NCI-H446 (cell line): Measurements from ENCODE around the gene NPLOC4.

Experiments used
- DNase-seq, 2 experiments: peaks; one replicate each; lab custom pipeline; 2025; lab: John Stamatoyannopoulos, UW

The NPLOC4 gene

DNA sequence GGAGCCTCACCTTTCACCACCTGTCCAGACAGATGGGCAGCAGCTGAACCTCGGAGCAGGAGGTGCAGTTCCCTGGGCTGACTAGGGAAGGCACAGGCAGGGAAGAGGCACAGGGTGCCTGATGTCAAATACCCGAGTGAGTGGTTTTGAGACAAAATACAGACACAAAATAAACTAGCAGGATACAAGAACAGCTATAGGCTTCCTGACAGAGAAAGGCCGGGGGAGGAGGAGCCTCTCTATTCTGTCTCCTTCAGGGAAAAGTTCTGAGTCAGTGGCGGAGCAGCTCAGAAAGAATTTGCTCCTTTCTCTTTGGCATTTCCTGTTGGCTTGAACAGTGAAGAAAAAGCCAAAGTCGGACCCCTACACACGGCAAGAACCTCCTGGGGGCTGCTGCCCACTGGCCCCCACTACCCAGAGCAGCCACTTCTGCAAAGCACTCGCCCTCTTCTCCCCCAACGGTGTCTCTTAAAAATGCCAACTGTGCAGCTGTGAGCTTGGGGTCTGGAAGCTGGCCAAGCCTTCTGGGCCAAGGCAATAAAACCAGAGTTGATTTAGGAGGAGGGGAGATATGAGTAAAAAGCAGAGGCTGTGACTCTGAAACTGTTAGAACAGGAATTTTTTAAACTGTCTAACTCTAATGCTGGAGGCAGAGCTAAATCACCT lies 70.3 kb downstream of the NPLOC4 start:
- DNase-seq, result peak; percentile 51 to 82

DNA sequence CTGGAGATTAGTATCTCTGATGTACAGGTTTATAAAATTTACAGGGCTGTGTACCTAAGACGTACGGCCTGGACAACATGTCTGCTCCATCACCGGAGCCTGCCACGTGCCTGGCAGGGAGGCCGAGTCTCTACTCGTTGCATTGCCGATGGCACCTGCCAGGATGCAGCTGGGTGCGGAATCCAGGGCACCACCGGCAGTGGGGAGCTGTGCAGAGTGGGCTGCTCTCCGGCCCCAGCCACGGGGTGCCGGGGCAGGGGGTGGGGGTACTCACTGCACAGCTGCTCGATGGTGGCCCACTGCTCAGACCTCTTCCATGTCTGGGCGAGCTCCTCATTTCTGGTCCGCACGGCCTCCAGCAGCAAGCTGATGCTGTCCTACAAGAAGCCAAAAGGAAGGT lies 71.7 kb downstream of the NPLOC4 start:
- DNase-seq, result no peak

DNA sequence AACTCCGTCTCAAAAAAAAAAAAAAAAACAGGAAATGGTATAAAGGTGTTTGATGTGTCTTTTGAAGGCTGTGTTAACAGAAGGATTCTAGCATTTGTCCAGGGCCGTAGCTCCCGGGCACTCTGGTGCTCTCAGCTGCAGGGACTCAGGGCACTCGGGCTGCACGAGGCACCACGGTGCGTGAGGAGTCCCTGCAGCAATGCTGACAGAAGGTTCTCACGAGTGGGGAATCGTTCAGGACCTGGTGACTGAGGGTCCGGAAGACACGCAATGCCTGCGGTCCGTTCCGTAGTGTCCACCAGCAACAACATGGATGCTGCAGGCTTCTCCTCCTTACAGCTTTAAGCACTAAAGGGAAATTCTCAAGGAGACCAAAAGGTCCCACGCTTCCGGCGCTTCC lies 72.1 kb downstream of the NPLOC4 start:
- no peak for DNase-seq

DNA sequence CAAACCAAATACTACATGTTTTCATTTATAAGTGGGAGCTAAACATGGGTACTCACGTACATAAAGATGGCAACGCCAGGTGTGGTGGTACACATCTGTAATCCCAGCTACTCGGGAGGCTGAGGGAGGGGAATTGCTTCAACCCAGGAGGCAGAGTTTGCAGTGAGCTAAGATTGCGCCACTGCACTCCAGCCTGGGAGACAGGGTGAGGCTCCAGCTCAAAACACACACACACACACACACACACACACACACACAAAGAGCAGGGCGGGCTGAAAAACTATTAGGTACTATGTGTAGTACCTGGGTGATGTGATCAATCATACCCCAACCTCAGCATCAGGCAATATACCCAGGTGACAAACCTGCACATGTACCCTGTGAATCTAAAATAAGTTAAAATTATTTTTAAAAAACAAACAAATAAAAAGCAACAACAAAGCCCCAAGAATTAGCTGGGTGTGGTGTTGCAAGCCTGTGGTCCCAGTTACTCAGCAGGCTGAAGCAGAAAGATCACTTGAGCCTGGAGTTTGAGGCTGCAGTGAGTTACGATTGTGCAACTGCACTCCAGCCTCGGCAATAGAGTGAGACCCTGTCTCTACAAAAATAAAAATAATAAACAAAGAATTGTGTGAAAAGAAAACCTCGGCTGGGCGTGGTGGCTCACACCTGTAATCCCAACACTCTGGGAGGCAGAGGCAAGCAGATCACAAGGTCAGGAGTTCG lies 72.9 kb downstream of the NPLOC4 start:
- DNase-seq, result no peak

DNA sequence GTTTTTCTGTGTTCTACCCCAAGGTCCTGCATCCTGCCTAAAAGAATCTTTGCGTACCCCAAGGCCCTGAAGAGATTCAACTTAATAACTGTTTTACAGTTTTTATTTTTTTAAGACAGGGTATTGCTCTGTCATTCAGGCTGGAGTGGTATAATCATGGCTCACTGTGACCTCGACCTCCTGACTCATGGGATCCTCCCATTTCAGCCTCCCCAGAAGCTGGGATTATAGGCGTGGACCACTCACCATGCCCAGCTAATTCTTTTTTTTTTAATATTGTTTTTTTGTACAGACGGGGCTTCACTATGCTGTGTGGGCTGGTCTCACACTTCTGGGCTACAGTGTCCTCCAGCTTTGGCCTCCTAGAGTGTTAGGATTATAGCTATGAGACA lies 75.4 kb downstream of the NPLOC4 start:
- DNase-seq, result no peak

DNA sequence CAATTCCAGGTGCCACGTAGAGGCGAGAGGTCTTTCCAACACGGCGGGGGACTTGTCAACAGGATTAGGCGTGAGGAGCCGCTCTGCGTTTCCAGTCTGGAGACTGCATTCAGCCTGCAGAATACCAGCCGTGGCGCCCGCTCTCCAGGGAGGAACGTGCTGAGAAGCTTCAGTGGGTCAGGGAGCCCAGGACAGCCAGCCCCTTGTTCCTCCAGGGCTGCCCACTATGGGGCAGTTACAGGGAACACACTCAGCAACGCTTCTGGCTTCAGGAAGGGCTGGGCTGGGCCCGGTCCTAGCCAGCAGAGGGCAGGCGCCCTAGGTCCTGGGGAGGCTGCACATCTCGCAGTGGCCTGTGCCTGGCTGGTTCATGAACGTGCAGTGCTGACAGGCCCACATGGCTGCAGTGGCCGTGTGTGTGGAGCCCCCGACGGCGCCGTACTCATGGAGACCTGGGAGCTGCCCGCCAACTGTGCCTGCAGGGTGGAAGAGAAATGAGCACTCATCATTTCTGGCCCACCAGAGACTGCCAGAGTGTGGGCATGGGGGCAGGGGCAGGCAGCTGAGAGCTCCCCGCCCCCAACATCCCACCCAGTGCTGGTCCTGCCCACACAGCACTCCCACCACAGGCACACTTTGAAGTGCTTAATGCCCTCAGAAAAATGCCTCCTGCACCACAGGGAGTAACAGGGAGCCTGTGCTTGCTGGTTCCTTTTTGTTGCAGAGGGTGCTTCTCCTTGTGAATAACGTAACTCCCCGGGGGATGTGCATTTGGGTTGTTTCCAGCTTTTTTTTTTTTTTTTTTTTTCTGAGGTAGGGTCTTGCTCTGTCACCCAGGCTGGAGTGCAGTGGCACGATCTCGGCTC lies 77.7 kb downstream of the NPLOC4 start:
- DNase-seq, result no peak

DNA sequence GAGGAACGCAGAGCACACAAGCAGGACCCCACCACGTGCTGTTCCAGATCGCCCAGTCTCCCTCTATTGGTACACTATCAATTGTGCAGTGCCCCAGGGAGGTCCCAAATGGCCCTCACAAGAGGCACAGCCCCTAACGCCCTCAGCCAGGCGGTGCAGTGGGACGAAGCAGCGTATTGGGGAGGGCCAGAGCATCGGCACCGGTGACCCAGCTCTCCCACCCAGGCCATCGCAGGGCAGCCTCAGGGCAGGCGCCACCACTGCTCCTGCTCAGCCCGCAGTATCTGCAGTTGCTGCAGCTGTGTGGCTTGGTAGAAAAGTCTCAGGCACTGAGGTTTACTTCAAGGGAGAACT lies 78.8 kb downstream of the NPLOC4 start:
- no peak for DNase-seq

DNA sequence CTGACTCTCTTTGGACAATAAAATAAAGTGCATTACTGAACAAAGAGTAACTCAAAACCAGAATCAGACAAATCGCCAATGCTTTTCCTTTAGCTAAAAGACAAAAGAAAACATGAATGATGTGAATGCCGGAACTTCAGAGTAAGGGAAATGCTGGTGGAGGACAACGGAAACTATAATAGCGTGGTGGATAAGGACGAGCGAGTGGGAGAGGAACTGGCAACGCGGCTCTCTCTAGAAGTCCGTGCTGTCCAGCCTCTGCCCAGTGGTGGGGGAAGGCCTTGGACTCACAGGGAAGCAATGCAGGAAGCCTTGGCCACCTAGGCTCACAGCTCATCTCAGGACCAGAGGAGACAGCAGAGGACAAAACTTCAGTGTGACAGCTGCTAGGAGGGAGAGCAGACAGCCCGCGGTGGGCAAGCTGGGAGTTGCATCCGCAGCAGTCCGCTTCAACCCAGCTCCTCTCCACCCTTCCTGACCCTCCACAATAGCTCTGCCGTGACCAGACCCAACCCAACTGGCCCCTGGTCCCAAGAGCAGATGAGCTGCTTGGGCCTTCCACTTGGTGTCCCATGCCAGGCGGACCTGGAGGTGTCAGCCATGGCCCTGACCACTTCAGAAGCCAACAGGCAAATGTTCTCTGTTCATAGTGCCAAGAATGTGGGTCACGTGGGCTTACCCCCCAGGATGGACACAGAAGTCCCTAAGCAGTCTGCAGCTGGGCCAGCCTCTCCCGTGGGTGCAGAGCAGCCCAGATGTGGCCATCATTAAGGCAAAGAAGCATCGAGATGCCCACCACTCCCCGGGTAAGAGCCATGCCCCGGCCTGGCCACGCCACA lies 79.4 kb downstream of the NPLOC4 start:
- no peak for DNase-seq

DNA sequence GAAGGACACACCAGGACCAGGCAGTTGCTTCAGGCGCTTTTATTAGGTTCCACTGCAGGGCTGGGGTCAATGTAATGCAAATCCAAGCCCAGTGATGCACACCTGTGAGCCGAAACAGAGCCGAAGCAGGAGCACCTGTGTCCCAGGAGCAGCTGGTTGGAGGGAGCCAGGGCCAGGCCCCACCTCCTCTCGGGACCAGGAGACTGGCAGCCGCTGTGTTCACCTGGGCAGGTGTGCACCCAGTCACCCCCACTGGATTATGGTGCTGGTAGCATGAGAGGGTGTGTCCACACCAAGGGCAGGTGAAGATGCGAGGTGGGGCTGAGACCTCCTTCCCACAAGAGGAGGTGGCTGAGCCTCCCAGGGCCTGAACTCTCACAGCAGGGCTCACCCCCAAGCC lies 80.0 kb downstream of the NPLOC4 start:
- DNase-seq, result no peak

DNA sequence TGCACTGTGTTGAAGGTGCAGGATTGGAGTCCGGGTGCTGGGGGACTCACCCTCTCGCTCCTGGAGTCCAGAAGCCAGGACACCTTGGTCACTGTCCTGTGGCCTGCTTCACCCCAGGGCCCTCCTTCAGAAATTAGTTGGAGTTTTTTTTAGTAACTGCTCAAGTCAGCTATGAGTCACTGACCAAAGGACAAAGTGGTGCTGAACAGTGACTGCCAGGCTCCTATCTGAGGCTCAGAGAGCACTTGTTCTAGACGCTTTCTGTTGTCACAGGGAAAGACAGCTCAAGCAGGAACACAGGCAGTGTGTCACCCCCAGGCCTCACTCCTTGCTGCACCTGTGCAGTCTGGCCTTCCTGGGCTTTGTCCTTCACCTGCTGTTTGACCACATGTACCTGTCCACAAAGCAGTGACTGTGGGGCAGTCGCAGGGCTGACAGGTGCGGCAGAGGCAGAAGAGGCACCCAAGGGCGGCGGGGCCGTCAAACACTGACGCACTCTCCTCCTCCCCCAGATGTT lies 80.7 kb downstream of the NPLOC4 start:
- DNase-seq, result no peak

DNA sequence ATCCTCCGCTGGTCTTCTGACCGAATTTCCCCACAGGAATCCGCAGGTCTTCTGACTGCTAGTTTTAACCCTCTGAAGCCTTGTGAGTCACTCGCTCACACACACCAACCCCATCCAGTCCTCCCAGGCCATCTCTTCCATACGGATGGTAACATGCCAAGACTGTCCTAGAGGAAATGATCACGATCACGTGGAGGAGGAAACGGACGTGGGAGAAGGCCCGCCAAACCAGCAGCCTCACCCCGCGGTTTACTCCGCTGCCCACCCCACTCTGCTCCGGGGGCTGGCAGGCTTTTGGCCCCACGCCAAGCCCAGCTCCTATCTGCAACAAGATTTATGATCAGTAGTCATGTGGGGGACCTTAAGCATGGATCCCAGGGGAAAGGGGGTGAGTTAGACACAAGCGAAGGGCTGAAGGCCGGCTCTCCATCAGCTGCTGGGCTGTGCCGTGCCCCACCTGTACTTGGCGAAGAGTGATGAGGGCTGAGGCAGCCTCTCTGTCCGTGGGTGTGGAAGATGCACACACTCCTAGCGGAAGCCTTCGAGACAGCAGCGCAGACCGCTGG lies 83.2 kb downstream of the NPLOC4 start:
- peak in 1 of 2 experiments; percentile 31 for DNase-seq

DNA sequence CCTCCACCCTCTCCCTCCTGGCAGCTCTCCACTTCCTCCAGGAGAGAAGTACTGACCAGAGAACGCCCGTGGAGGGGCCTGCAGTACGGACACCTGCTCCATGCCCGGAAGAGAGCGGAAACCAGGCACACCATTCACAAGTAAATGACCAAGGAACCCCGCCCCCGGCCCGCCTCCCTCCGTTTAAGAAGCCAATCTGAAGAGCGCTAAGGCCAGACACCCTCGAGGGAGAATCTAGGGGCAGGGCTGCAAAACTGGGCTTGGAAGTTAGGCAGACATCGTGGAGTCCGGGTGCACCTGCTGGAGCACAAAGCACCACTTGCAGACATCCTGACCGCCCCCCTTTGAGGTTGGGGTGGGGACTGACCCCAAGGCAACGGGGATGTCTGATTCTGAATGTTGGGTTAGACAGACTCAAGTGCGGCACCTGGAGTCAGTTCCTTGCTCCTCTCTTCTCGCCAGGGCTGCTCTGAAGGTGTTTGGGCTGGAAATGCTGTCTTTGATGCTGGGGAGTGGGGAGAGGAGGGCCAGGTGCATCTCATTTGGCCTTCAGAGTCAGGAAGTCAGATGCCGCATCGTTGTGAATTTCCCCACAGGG lies 83.8 kb downstream of the NPLOC4 start:
- peak; percentile 42 to 74 for DNase-seq

DNA sequence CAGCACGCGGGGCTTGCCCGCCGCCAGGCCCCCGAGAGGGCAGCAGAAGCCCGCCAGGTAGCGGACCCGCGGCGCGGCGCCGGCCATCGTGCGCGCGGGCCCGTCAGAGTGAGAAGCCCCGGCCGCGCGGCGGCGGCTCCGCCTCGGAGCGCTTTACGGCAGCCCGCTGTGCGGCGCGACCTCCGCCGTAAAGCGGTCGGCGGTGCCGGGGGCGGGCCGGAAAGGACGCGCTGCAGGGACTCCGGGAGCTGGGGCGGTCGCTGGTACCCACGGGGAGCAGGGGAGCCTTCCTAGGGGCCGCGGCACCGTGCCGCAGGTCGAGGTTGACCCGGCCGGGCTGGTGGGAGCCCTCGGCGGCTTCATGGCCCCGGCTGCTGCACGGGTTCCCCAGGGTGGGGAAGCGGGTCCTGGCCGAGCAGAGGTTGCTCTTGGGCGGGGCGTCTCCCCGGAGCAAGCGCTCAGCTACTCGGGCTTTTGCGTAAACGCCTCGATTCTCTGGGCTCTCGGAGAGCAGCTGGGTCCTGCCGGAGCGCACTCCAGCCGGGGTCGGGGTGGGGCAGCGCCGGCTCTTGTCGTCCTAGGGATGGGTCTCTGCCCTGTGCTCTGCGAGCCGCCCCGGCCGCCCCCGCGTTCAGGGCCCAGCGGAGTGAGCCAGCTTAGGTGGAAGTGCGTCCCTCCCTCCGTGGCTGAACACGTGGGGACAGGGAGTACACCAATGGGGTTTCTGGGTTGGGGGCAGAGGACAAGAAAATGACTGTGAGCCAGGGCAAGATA lies 84.5 kb downstream of the NPLOC4 start, which contains the start of gene FAAP100:
Gene FAAP100, minus strand, starts transcription at position 110 of the 774 bp plus-strand sequence. Its CDS starts 23 bp downstream, at position 87.
- DNase-seq, result peak; percentile 33 to 92

DNA sequence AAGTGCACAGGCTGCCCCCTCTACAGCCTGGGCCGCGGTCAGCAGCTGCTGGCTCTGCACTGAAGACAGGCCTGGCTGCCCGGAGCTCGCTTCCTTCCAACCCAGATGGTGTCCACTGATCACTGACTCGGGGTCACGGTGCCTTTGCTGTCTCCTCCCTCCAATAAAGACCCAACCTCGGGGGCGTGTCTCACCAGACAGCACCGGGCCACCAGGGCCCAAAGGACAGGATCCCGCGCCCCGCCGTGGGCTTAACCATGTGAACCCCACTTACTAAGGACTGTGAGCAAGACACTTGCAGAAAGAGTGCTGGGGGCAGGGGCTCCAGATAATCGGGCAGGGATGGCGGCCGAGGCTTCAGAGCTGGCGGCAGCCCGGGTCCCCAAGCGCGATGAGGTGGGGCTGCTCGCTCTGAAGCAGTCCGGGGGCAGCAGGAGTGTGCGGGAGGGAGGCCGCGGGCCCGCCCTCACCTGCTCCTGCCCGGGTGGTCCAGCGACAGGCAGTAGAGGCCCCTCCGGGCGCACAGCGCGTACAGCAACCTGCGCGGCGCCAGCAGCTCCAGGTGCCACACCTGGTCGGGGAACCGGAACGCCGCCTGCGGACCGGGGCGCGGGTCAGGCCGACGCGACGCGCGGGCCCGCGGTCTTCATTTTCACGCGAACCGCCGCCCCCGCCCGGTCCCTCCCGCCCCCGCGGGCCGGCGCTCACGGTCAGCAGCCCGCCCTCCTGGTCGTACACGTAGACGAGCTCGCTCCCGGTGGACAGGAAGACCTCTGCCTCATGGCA lies 85.3 kb downstream of the NPLOC4 start:
- DNase-seq, result no peak

DNA sequence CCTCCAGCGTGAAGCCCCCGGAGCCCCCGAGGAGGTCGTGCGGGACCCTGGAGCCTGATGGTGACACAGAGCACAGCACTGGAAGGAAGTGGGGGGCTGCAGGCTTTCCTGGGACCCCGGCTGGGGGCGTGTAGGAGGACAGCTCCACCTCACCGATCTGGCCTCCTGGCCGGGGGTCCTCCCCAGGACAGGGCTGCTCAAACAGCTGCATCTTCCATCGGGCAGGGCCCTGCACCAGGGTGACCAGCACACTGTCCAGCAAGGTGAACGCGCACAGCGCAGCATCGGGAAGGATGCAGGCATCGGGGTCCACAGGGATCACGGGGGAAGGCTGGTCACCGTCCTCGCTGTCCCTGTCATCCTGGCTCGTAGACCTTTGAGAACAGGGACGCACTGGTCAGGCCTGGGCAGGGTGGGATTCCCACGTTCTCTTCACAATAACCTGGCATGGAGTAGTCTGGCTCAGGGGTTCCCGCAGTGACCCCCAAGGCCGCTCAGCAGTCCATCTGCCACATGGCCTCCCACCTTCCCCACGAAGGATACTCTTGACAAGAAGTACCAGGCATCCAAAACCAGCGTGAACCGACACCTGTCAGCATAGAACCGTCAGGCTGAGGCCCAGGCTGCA lies 86.0 kb downstream of the NPLOC4 start:
- no peak for DNase-seq

DNA sequence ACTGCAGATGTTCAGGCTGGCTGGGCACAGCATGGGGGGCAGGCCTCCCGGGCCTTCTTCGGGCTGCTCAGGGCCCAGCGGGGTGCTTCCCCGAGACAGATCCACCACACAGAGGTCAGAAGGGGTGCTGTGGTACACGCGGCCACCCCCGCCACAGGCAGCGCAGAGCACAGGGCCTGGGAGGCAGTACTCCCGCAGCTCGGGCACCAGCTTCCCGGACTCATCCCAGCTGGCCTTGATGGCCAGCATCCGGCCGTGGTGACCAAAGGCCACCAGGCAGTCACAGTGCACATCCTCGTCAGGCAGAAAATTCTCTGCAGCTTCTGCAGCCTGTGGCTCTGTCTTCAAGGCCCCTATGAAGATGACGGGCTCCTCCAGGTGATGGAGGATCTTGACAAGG lies 86.6 kb downstream of the NPLOC4 start:
- no peak for DNase-seq

DNA sequence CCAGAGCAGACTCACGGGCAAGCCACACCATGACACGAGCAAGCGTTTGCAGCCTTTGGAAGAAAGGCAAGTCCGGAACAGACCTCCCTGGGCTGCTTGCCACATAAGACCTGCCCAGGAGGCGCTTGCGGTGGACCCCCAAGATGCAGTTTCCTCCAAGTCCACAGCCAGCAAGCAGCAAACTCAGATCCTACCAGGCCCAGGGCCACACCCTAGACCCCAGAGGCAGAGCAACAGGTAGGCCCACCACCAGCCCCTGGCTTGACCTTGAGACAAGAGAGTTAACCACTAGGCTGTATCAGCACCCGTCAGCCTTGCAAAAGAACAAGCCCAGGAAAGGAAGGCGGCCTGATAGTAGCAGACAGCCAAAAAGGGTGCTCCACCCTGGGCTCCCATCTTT lies 87.1 kb downstream of the NPLOC4 start:
- DNase-seq, result no peak

DNA sequence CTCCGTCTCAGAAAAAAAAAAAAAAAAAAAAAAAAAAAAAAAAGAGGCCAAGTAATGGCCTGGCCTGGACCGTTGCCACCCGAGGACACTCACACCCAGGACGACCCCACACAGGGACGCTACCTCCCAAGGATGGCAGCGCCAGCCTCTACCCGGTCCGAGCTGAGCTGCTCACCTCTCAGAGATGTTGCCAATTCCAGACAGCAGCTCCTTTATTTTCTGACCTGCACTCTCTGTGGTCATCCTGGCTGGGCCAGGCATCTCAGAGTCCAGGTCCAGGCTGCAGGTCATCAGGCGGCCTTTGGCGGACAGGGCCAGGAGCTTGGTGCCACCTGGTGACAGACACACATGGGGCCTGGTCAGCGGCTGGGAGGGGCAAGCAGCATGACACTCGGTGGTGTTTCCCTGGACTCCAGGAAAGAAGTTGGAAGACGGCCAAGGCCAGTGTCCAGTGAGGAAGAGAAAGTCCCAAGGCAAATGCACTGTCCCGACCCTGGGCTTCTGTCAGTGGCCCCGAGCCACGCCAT lies 87.8 kb downstream of the NPLOC4 start:
- no peak for DNase-seq

DNA sequence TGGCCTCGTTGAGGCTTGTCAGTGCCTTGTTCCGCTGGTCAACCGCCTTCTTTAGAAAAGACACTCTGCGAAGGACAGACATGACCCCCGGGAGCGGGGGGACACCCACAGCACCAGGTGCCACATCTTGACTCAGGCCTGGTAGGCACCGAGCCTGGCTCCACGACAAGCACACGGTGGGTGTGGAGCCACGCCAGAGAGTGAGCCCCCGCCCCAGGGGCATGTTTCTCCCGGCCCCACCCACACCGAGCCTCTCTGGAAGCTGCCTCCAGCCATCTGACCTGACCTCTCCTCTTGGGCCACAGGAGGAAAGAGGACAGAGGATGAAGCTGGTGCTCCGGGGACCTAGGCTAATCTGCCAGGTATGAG lies 89.3 kb downstream of the NPLOC4 start:
- DNase-seq, result no peak
